BE2C (cell line): ENCODE data around the gene CAMTA1.

ENCODE experiments used
- DNase-seq: peaks from one replicate; pipeline ENCODE4 v3.0.0-alpha.2; 2020
- H3K27me3 ChIP-seq: fragments of 250-450 bp; sonication (Bioruptor Pico); 2 replicates; pipeline ENCODE4 v1.5.1; 2020; ENCODE audit warnings: mild to moderate bottlenecking
- H3K36me3 ChIP-seq: fragments of 250-450 bp; sonication (Bioruptor Pico); 2 replicates; pipeline ENCODE4 v1.5.1; 2020; ENCODE audit warnings: mild to moderate bottlenecking
- H3K4me1 ChIP-seq: fragments of 250-450 bp; sonication (Bioruptor Pico); 2 replicates; pipeline ENCODE4 v1.5.1; 2020
- H3K4me3 ChIP-seq: 2 replicates; pipeline ENCODE4 v1.5.1; 2011; ENCODE audit warnings: low read depth, low read length
- H3K9me3 ChIP-seq: fragments of 250-450 bp; sonication (Bioruptor Pico); 2 replicates; pipeline ENCODE4 v1.5.1; 2020
- CTCF ChIP-seq: IDR thresholded peaks from 2 replicates; pipeline ENCODE4 v1.5.1; 2012; ENCODE audit warnings: mild to moderate bottlenecking, low read depth, low read length

CAMTA1 gene

GRCh38 chr1:7257225-7257624, 472.0 kb downstream of the CAMTA1 start:
- no peak for DNase-seq
- no peak overlapping the region for H3K4me3 ChIP-seq

GRCh38 chr1:7258589-7259135, 473.4 kb downstream of the CAMTA1 start:
- Histone ChIP-seq H3K27me3 (no peaks in the 10 kb centered on the region), H3K9me3 (no peaks in the 10 kb centered on the region), H3K4me3 (no peak overlapping the region), H3K4me1 (peaks cover 5% of the 10 kb centered on the region; the same call in 1 of the 2 replicates), H3K36me3 (no peaks in the 10 kb centered on the region)
- TF ChIP-seq CTCF = no peak
- DNase-seq = no peak

More at GRCh38 chr1:7257225-7257624, 472.0 kb downstream of the CAMTA1 start:
- no peaks in the 10 kb centered on the region for H3K9me3 ChIP-seq
- H3K4me1 ChIP-seq = peaks cover 5% of the 10 kb centered on the region; the same call in 1 of the 2 replicates
- H3K27me3 ChIP-seq = no peaks in the 10 kb centered on the region
- no peak for TF ChIP-seq CTCF
- H3K36me3 ChIP-seq = no peaks in the 10 kb centered on the region

GRCh38 chr1:7259955-7260354, 474.7 kb downstream of the CAMTA1 start:
- no peak overlapping the region for H3K4me3 ChIP-seq
- H3K9me3 ChIP-seq = no peaks in the 10 kb centered on the region
- TF ChIP-seq CTCF = no peak
- H3K27me3 ChIP-seq = no peaks in the 10 kb centered on the region
- H3K4me1 ChIP-seq = peaks cover 10% of the 10 kb centered on the region
- H3K36me3 ChIP-seq = no peaks in the 10 kb centered on the region
- DNase-seq = no peak

- Histone ChIP-seq H3K4me1 (peaks cover 14% of the 10 kb centered on the region), H3K4me3 (no peak overlapping the region), H3K36me3 (no peaks in the 10 kb centered on the region), H3K27me3 (no peaks in the 10 kb centered on the region), H3K9me3 (no peaks in the 10 kb centered on the region)
- no peak for DNase-seq
- TF ChIP-seq CTCF = no peak
Measured at GRCh38 chr1:7261490-7261889, 476.2 kb downstream of the CAMTA1 start.

- Histone ChIP-seq H3K27me3 (no peaks in the 10 kb centered on the region), H3K9me3 (no peaks in the 10 kb centered on the region), H3K36me3 (no peaks in the 10 kb centered on the region), H3K4me3 (no peak overlapping the region), H3K4me1 (peaks cover 17% of the 10 kb centered on the region)
- TF ChIP-seq CTCF = no peak
- DNase-seq = no peak
Measured at GRCh38 chr1:7262611-7263010, 477.4 kb downstream of the CAMTA1 start.

- Histone ChIP-seq H3K9me3 (no peaks in the 10 kb centered on the region), H3K36me3 (no peaks in the 10 kb centered on the region), H3K4me1 (peaks cover 19% of the 10 kb centered on the region), H3K27me3 (no peaks in the 10 kb centered on the region), H3K4me3 (no peak overlapping the region)
- no peak for TF ChIP-seq CTCF
- no peak for DNase-seq
Measured at GRCh38 chr1:7263021-7263960, 478.0 kb downstream of the CAMTA1 start.
